ENCODE data around the gene STX5. TPM values are rescaled to one million over a fixed set of nuclear protein-coding genes. Genes with fewer than 3 reads are reported as not detected.

Gene STX5
- total and polyA plus RNA-seq, 9 of the 15 experiments (the other 6 are each of a cell fraction or from before 2014, with no cell fraction given): 2.8 to 28.6 (median 23.7) TPM

DNA sequence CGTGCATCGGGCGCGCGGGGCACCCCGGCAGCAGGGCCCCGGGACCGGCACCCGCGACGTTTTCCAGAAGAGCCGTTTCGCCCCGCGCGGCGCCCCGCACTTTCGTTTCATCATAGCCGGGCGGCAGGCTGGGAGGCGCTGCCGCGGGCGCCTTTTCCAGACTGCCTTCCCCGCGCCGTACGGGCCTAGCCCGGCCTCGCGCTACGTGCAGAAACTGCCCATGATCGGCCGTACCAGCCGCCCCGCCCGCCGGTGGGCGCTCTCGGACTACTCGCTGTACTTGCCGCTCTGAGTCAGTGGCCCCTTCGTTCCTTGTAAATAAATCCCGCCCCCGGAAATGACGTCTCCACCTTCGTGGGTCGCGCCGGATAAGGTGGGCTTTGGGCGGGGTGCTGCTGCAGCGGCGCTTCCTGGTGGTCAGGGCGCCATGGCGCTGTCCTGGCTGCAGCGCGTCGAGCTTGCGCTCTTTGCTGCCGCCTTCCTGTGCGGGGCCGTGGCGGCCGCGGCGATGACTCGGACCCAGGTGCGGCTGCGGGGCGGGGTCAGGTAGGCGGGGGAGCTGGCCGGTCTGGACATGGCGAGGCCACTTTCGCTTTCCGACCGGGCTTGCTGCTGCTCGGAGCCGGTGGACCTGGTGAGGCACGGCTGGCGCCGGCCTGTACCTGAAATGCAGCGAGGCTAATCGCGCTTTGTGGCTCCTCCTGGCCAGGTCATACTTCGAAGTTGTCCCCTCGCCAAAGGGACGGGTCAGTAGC lies 44.7 kb downstream of the STX5 start, which contains the start of gene TMEM179B (continued):
- TF ChIP-seq, protein P1, sequence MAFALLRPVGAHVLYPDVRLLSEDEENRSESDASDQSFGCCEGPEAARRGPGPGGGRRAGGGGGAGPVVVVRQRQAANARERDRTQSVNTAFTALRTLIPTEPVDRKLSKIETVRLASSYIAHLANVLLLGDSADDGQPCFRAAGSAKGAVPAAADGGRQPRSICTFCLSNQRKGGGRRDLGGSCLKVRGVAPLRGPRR (CRISPR knock-in tag; IDR thresholded peaks at IDR 0.05): no peak
- TF ChIP-seq, protein P2, sequence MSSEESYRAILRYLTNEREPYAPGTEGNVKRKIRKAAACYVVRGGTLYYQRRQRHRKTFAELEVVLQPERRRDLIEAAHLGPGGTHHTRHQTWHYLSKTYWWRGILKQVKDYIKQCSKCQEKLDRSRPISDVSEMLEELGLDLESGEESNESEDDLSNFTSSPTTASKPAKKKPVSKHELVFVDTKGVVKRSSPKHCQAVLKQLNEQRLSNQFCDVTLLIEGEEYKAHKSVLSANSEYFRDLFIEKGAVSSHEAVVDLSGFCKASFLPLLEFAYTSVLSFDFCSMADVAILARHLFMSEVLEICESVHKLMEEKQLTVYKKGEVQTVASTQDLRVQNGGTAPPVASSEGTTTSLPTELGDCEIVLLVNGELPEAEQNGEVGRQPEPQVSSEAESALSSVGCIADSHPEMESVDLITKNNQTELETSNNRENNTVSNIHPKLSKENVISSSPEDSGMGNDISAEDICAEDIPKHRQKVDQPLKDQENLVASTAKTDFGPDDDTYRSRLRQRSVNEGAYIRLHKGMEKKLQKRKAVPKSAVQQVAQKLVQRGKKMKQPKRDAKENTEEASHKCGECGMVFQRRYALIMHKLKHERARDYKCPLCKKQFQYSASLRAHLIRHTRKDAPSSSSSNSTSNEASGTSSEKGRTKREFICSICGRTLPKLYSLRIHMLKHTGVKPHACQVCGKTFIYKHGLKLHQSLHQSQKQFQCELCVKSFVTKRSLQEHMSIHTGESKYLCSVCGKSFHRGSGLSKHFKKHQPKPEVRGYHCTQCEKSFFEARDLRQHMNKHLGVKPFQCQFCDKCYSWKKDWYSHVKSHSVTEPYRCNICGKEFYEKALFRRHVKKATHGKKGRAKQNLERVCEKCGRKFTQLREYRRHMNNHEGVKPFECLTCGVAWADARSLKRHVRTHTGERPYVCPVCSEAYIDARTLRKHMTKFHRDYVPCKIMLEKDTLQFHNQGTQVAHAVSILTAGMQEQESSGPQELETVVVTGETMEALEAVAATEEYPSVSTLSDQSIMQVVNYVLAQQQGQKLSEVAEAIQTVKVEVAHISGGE (CRISPR knock-in tag; IDR thresholded peaks at IDR 0.05): peak in 2 of 3 experiments; percentile 51 to 87; a peak in 3 of 6 replicates
- TF ChIP-seq ZZZ3 (IDR thresholded peaks at IDR 0.05) (no peak), RBM22 (IDR thresholded peaks at IDR 0.05; ENCODE audit: low read depth, low read length, poor library complexity, severe bottlenecking) (peak; percentile 38), ZNF140 (CRISPR knock-in tag; IDR thresholded peaks at IDR 0.05) (no peak), JUN (IDR thresholded peaks at IDR 0.05; ENCODE audit: borderline replicate concordance, low read depth, low read length) (peak; percentile 54; the same call in 1 of the 2 replicates), JUN (CRISPR knock-in tag; IDR thresholded peaks at IDR 0.05; ENCODE audit: borderline replicate concordance) (peak; percentile 83; the same call in 1 of the 2 replicates), CBFB (CRISPR knock-in tag; IDR thresholded peaks at IDR 0.05) (peak; percentile 64; the same call in 1 of the 2 replicates), ZKSCAN3 (CRISPR knock-in tag; IDR thresholded peaks at IDR 0.05) (no peak), SMAD1 (IDR thresholded peaks at IDR 0.05; ENCODE audit: low read depth, low read length, partially characterized antibody) (no peak)
- TF ChIP-seq, protein P3, sequence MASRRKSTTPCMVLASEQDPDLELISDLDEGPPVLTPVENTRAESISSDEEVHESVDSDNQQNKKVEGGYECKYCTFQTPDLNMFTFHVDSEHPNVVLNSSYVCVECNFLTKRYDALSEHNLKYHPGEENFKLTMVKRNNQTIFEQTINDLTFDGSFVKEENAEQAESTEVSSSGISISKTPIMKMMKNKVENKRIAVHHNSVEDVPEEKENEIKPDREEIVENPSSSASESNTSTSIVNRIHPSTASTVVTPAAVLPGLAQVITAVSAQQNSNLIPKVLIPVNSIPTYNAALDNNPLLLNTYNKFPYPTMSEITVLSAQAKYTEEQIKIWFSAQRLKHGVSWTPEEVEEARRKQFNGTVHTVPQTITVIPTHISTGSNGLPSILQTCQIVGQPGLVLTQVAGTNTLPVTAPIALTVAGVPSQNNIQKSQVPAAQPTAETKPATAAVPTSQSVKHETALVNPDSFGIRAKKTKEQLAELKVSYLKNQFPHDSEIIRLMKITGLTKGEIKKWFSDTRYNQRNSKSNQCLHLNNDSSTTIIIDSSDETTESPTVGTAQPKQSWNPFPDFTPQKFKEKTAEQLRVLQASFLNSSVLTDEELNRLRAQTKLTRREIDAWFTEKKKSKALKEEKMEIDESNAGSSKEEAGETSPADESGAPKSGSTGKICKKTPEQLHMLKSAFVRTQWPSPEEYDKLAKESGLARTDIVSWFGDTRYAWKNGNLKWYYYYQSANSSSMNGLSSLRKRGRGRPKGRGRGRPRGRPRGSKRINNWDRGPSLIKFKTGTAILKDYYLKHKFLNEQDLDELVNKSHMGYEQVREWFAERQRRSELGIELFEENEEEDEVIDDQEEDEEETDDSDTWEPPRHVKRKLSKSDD (conservative IDR thresholded peaks at IDR 0.05; ENCODE audit: low read length): 0 out of 2 replicates have a peak, but pooled peaks have one; percentile 55

Data from K562 (cell line).